IMR-90 (cell line): ENCODE results near the gene LDB2. TPM values are rescaled to one million over a fixed set of nuclear protein-coding genes. Genes with fewer than 3 reads are reported as not detected.

ENCODE experiments used
- ATAC-seq: fragments of 200-7000 bp; cut with Tn5 transposase; 2 replicates; pipeline ENCODE4 v1.9.1; 2020; ENCODE audit warnings: low read depth, mild to moderate bottlenecking, moderate library complexity
- BruUV-seq: library from RNA; stranded (reverse); fragments of 400-500 nt; replicated peaks from 2 replicates; lab custom pipeline; 2021; lab: Mats Ljungman, UMichigan
- CTCF ChIA-PET: fragments of 300-600 bp; formaldehyde crosslinking; extraction: SDS; loops from one replicate; lab custom pipeline; 2021; ENCODE audit warnings: antibody characterized with exemption; lab: Yijun Ruan, JAX
- POLR2A ChIA-PET: fragments of 300-600 bp; sonication (Branson Sonifier 250); formaldehyde crosslinking; loops from one replicate; lab custom pipeline; 2022; ENCODE audit warnings: antibody characterized with exemption; ENCODE audit not compliant: unreplicated experiment; lab: Charles Lee
- DNase-seq: peaks from one replicate; pipeline ENCODE4 v3.0.0; 2013
- H2AFZ ChIP-seq: replicated peaks from 2 replicates; pipeline ENCODE3; 2013; ENCODE audit warnings: low read length, mild to moderate bottlenecking; ENCODE audit not compliant: poor library complexity
- H2AK5ac ChIP-seq: 2 replicates; pipeline ENCODE4 v1.6.1; 2013; ENCODE audit warnings: low read depth, low read length, inconsistent platforms
- H2AK9ac ChIP-seq: replicated peaks from 2 replicates; pipeline ENCODE3; 2013; ENCODE audit warnings: mild to moderate bottlenecking, low read depth, low read length, moderate library complexity; ENCODE audit not compliant: poor library complexity
- H2BK120ac ChIP-seq: 2 replicates; pipeline ENCODE4 v1.6.1; 2013; ENCODE audit warnings: low read depth, low read length, inconsistent platforms
- H2BK15ac ChIP-seq: 3 replicates; pipeline ENCODE4 v1.6.1; 2013; ENCODE audit warnings: low read depth, low read length, inconsistent platforms
- H2BK20ac ChIP-seq: 2 replicates; pipeline ENCODE4 v1.6.1; 2013; ENCODE audit warnings: low read depth, mild to moderate bottlenecking, inconsistent platforms, low read length, moderate library complexity
- H2BK5ac ChIP-seq: 2 replicates; pipeline ENCODE4 v1.6.1; 2013; ENCODE audit warnings: mild to moderate bottlenecking, low read depth, low read length, inconsistent platforms; ENCODE audit not compliant: poor library complexity, severe bottlenecking
- H3K14ac ChIP-seq: replicated peaks from 2 replicates; pipeline ENCODE4 v1.6.1; 2013; ENCODE audit warnings: low read depth, low read length, inconsistent platforms
- H3K18ac ChIP-seq: 2 replicates; pipeline ENCODE4 v1.6.1; 2013; ENCODE audit warnings: low read depth, low read length, control low read depth
- H3K23ac ChIP-seq: 2 replicates; pipeline ENCODE4 v1.6.1; 2013; ENCODE audit warnings: low read depth, low read length, inconsistent platforms
- H3K27ac ChIP-seq: 2 replicates; pipeline ENCODE4 v1.5.1; 2013; ENCODE audit warnings: mild to moderate bottlenecking, control low read depth, low read length; ENCODE audit not compliant: insufficient read depth
- H3K27me3 ChIP-seq: 2 replicates; pipeline ENCODE4 v1.6.1; 2013; ENCODE audit warnings: low read length; ENCODE audit not compliant: control insufficient read depth, insufficient read depth
- H3K36me3 ChIP-seq: 2 replicates; pipeline ENCODE4 v1.6.1; 2013; ENCODE audit warnings: low read length, mixed read lengths; ENCODE audit not compliant: control insufficient read depth, insufficient read depth
- H3K4ac ChIP-seq: 2 replicates; pipeline ENCODE4 v1.6.1; 2013; ENCODE audit warnings: low read depth, low read length, inconsistent platforms
- H3K4me1 ChIP-seq: 2 replicates; pipeline ENCODE4 v1.6.1; 2013; ENCODE audit warnings: low read length, mixed read lengths; ENCODE audit not compliant: control insufficient read depth, insufficient read depth
- H3K4me2 ChIP-seq: 2 replicates; pipeline ENCODE4 v1.6.1; 2013; ENCODE audit warnings: low read depth, mild to moderate bottlenecking, control low read depth, low read length, moderate library complexity
- H3K4me3 ChIP-seq: 2 replicates; pipeline ENCODE4 v1.5.1; 2013; ENCODE audit warnings: low read depth, mild to moderate bottlenecking, control low read depth, low read length, moderate library complexity; ENCODE audit not compliant: insufficient read depth
- H3K56ac ChIP-seq: 2 replicates; pipeline ENCODE4 v1.6.1; 2013; ENCODE audit warnings: low read length, inconsistent platforms; ENCODE audit not compliant: insufficient read depth; ENCODE audit errors: extremely low read depth
- H3K79me1 ChIP-seq, 2 experiments: 2 replicates each; pipeline ENCODE4 v1.6.1; 2013; ENCODE audit warnings: low read length in 2 of 2, inconsistent platforms in 1 of 2, low read depth in 1 of 2
- H3K9ac ChIP-seq: 2 replicates; pipeline ENCODE4 v1.6.1; 2013; ENCODE audit warnings: low read depth, low read length, control low read depth
- H3K9me1 ChIP-seq: 2 replicates; pipeline ENCODE4 v1.6.1; 2013; ENCODE audit warnings: low read length, inconsistent platforms; ENCODE audit not compliant: insufficient read depth
- H3K9me3 ChIP-seq: 2 replicates; pipeline ENCODE4 v1.6.1; 2013; ENCODE audit warnings: low read length; ENCODE audit not compliant: control insufficient read depth, insufficient read depth
- H4K20me1 ChIP-seq: 2 replicates; pipeline ENCODE4 v1.6.1; 2013; ENCODE audit warnings: low read length, inconsistent platforms; ENCODE audit not compliant: insufficient read depth
- H4K5ac ChIP-seq: 2 replicates; pipeline ENCODE4 v1.6.1; 2013; ENCODE audit warnings: mild to moderate bottlenecking, low read depth, low read length, control low read depth
- H4K8ac ChIP-seq, 2 experiments: 2 replicates each; pipeline ENCODE4 v1.6.1; 2013; ENCODE audit warnings: low read depth in 2 of 2, low read length in 2 of 2, control low read depth in 1 of 2, inconsistent platforms in 1 of 2
- H4K91ac ChIP-seq: 2 replicates; pipeline ENCODE4 v1.6.1; 2013; ENCODE audit warnings: low read depth, low read length, inconsistent platforms; ENCODE audit not compliant: insufficient read depth
- POLR2A ChIP-seq: IDR thresholded peaks from 2 replicates; pipeline ENCODE4 v1.6.1; 2012; ENCODE audit warnings: mild to moderate bottlenecking, low read depth, low read length
- RAD21 ChIP-seq: IDR thresholded peaks from 2 replicates; pipeline ENCODE4 v1.6.1; 2012; ENCODE audit warnings: low read length, improper control_type of control experiment
- WGBS, 2 experiments: methylation state at CpG; one replicate each; pipeline versions ENCODE4 v1.1.5 to v1.1.7; 2013; ENCODE audit warnings: missing lambda C conversion rate in 2 of 2; ENCODE audit not compliant: insufficient read length in 1 of 2; ENCODE audit errors: extremely low coverage in 2 of 2; 5-methylcytosine and 5-hydroxymethylcytosine counted together
- dilution Hi-C: fragments of 300-500 bp; cut with HindIII; formaldehyde crosslinking; loops from one replicate; pipeline ENCODE4 v1.14.3; 2018; ENCODE audit warnings: low sequenced_read_pairs; ENCODE audit not compliant: unreplicated experiment
- in situ Hi-C: fragments of 300-500 bp; cut with MboI; formaldehyde crosslinking; loops from 3 replicates; pipeline ENCODE4 v1.14.3; 2019; ENCODE audit warnings: low sequenced_read_pairs, inconsistent platforms, mixed read lengths
- intact Hi-C: fragments of 100-400 bp; cut with micrococcal nuclease; formaldehyde crosslinking; loops from 2 replicates; pipeline ENCODE4 v1.10.0; 2022
- polyA plus RNA-seq, 3 experiments: library from polyadenylated mRNA; depleted of rRNA; stranded (reverse); fragments of >200 nt; gene quantifications; 2 replicates each; pipeline ENCODE4 v1.2.3, GENCODE V29; 2012; ENCODE audit warnings: low replicate concordance in 1 of 3
- total RNA-seq: library from RNA; depleted of rRNA; stranded (reverse); fragments of >200 nt; gene quantifications from 2 replicates; pipeline ENCODE4 v1.2.3, GENCODE V29; 2012

Gene LDB2
- total and polyA plus RNA-seq, 2 of the 4 experiments (the other 2 are of a cell fraction) = 67.9 to 116 TPM

- no peak overlapping the region for H2AFZ ChIP-seq
- WGBS, 2 experiments = no CpG with 5 or more reads among the region's 1 CpG
- no peak overlapping the region for H3K18ac ChIP-seq
- no peak overlapping the region for H3K27ac ChIP-seq
- in situ Hi-C loops = no loop called here
- TF ChIP-seq POLR2A = no peak
- TF ChIP-seq RAD21 = no peak
- H4K8ac ChIP-seq = no peak overlapping the region
- no peak for DNase-seq
- no peak overlapping the region for H3K56ac ChIP-seq
- no peak overlapping the region for H3K4ac ChIP-seq
- no peak overlapping the region for H2BK20ac ChIP-seq
- H4K20me1 ChIP-seq = no peaks in the 10 kb centered on the region
- H3K79me1 ChIP-seq = no peaks in the 10 kb centered on the region
- no peak overlapping the region for H3K23ac ChIP-seq
- H3K36me3 ChIP-seq = no peaks in the 10 kb centered on the region
- H3K4me1 ChIP-seq = peaks cover 9% of the 10 kb centered on the region
- H4K91ac ChIP-seq = no peak overlapping the region
- H2AK9ac ChIP-seq = no peak overlapping the region
- no peak overlapping the region for H2BK120ac ChIP-seq
- H3K27me3 ChIP-seq = no peaks in the 10 kb centered on the region
- peaks cover 6% of the 10 kb centered on the region; the same call in 1 of the 2 replicates for H3K9me1 ChIP-seq
- intact Hi-C loops = no loop called here
- no peak for ATAC-seq
- no peak overlapping the region for H3K4me3 ChIP-seq
- H3K14ac ChIP-seq = no peak overlapping the region
- H2AK5ac ChIP-seq = no peak overlapping the region
- ChIA-PET POLR2A (no interaction called here), CTCF (no interaction called here)
- dilution Hi-C loops = no loop called here
- no peak overlapping the region for H2BK5ac ChIP-seq
- BruUV-seq = no TSS peak
- no peak overlapping the region for H3K4me2 ChIP-seq
- H3K9ac ChIP-seq = no peak overlapping the region
- no peaks in the 10 kb centered on the region for H3K9me3 ChIP-seq
- no peak overlapping the region for H2BK15ac ChIP-seq
- H4K5ac ChIP-seq = no peak overlapping the region
These were observed 310.3 kb downstream of the LDB2 start for GRCh38 chr4:16588149-16588548.
